ENCODE results near the gene OGFR.
"Not testable (repeated sequence)": the region's sequence is repeated elsewhere in the genome, so short reads cannot be mapped to it uniquely, and the experiment has no call there.

The OGFR gene

DNA sequence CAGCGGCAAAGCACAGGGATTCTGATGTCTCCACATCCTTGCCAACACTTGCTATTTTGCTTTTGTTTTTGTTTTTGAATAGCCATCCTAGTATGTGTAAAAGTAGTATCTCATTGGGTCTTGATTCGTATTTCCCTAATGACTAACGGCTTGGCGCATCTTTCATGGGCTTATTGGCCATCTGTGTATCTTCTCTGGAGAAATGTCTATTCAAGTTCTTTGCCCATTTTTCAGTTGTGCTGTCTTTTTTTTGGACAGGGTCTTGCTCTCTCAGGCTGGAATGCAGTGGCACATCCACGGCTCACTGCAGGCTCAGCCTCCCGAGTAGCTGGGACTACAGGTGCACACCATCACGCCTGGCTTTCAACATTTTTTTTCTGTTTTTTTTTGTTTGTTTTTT is 39.5 kb downstream of the OGFR start:
- DNase-seq = no peak

- DNase-seq = no peak
Measured at GRCh38 chr20:62845416-62846160, 41.0 kb downstream of the OGFR start.

- DNase-seq = no peak
Measured at GRCh38 chr20:62846166-62846890, 41.7 kb downstream of the OGFR start.

DNA sequence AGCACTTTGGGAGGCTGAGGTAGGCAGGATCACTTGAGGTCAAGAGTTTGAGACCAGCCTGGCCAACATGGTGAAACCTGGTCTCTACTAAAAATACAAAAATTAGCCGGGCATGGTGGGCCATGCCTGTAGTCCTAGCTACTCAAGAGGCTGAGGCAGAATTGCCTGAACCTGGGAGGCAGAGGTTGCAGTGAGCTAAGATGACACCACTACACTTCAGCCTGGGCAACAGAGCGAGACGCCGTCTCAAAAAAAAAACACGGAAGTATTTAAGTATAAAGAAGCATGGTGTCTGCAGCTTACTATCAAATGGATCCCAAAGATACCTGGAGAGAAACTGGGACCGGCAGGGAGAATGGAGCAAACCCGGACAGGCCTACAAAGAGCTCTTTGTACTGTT is 44.3 kb downstream of the OGFR start:
- DNase-seq = not testable (repeated sequence)

- DNase-seq = no peak
Measured at GRCh38 chr20:62849431-62849830, 44.8 kb downstream of the OGFR start.

DNA sequence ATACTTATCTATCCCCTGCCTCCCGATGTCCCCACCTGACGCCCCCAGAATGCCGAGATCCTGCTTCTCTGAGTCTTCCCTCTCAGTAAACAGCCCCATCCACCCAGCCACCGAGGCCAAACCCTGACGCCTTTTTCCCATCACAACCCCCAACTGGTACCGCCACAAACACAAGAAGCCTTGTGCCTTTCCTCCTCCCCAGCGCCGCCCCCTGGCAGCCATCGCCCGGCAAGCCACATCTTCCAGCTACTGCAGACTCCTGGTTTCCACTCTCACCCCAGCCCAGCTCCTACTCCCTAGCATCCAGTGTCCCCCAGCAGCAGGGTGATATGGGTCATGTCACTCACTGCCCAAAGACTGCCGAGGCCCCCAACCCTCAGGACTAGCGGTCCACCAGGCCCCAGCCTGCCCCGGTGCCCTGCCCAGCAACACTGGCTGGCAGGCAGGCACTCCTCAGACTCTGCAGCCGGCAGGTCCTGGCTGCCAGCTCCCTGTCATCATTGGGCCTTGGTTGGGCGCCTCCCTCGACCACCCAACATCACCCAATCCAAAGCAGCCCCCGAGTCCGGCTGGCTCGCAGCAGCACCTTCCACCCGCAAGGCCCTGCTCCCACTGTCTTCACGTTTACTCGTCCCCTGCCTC is 45.8 kb downstream of the OGFR start:
- no peak for DNase-seq

GRCh38 chr20:62852196-62852595 is 47.6 kb downstream of the OGFR start:
- no peak for DNase-seq

DNA sequence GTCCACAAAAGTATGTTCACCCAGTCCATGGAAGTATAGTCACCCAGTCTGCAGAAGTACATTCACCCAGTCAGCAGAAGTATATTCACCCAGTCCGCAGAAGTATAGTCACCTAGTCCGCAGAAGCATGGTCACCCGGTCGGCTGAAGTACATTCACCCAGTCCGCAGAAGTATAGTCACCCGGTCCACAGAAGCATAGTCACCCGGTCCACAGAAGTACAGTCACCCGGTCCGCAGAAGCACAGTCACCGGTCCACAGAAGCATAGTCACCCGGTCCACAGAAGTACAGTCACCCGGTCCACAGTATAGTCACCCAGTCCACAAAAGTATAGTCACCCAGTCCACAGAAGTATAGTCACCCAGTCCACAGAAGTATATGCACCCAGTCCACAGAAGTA is 48.2 kb downstream of the OGFR start:
- DNase-seq = no peak

DNA sequence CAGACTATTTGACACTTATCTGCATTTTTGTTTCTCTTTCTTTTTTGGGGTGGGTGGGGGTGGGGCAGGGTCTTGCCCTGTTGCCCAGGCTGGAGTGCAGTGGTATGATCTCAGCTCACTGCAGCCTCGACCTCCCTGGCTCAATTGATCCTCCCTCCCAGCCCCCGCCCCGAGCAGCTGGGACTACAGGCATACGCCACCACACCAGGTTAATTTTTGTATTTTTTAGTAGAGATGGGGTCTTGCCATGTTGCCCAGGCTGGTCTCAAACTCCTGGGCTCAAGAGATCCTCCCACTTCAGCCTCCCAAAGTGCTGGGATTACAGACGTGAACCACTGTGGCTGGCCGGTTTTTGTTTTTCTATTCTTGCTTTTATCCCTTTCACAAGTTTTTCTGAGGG is 48.7 kb downstream of the OGFR start:
- DNase-seq = not testable (repeated sequence)

GRCh38 chr20:62854121-62854520 is 49.5 kb downstream of the OGFR start:
- DNase-seq = no peak

GRCh38 chr20:62855120-62855519 is 50.5 kb downstream of the OGFR start:
- DNase-seq = no peak

DNA sequence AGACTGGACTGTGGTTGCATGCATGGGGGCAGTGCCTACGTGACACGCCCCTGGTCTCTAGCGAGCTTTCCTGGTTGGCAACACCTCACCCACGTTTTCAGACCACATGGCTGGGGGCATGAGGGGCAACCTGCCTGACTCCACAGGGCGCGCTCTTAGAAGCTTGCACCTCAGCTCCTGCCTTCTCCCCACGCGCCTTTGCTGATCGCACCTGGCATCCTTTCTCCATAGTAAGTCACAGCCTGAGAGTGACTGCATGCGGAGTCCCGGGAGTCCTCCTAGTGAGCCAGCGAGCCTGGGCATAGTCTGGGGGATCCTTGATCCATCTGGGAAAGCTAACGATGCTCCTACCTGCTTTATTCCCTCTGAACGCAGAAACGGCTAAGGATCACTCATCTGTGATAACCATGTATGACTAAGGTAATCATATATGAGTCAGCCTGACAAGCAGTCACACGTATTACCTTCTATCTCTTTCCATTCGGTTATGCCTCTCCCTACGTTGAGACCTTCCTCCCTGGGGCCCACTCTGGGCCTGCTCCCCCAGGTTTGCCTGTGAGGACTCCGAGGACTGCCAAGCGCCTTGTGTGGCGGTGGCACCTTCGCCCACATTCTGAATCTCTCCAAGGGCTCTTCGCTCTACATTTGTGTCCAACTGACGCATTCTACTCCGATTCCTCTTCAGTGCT is 52.4 kb downstream of the OGFR start:
- DNase-seq = no peak

DNA sequence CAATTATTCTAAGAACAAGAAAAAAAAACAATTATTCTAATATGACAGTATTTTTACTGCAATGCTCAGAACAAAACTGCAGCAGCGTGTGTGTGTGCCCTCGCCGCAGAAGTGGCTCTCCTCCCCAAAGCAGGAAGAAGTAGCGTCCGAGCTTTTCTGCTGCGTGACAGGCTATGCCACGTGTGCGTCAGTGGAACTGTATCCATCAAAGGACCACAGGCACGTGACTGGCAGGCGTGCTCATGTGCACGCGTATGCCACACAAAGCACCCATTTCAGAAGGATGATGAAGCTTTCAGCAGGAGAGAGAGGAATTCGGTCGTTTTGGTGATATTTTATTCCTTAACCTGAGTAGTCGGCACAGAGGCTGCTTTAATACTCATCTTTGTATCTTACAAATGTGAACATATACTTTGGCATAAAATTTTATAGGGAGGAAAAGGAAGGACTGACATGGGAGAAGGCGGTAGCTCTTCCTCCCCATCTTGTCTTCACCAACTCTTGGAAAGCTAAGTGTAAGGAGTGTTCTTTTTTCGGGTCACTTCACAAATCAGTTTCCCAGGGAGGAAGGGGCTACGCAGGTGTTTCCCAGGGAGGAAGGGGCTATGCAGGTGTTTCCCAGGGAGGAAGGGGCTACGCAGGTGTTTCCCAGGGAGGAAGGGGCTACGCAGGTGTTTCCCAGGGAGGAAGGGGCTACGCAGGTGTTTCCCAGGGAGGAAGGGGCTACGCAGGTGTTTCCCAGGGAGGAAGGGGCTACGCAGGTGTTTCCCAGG is 53.6 kb downstream of the OGFR start:
- DNase-seq = no peak

DNA sequence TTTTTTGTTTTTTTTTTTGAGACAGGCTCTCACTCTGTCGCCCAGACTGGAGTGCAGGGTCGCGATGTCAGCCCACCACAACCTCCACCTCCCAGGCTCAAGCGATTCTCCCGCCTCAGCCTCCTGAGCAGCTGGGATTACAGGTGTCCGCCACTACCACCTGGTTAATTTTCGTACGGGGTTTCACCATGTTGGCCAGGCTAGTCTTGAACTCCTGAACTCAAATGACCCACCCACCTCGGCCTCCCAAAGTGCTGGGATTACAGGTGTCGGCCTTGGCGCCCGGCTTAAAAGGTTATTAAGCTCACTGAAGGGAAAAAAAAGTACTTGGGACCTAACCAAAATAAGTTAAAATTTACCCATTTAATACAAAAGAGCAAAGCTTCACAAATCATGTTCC is 55.1 kb downstream of the OGFR start:
- DNase-seq = no peak

DNA sequence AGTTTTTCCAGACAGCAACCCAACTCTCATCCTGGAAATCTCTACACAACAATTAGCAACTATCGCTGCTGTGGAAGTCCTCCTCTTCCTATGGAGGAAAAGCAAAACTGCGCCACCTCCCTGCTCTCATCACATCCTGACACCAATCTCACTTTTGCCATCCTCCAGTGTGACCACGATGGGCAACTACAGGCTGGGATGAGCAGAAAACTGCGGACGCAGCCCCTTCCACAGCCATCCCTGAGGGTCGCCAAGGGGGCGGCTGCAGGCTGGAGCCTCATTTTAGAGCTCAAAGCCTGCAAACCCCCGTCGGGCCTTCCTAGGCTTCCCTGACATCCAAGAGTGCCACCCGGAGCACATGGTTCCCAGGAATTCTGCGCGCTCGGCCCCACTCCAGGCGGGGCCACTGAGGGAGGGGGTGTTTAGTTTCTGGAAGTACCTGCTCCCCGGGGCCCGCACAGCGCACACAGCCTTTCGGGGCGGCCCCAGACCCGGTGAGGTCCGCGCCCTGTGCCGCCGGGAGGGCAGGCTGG is 55.8 kb downstream of the OGFR start:
- DNase-seq = no peak

DNA sequence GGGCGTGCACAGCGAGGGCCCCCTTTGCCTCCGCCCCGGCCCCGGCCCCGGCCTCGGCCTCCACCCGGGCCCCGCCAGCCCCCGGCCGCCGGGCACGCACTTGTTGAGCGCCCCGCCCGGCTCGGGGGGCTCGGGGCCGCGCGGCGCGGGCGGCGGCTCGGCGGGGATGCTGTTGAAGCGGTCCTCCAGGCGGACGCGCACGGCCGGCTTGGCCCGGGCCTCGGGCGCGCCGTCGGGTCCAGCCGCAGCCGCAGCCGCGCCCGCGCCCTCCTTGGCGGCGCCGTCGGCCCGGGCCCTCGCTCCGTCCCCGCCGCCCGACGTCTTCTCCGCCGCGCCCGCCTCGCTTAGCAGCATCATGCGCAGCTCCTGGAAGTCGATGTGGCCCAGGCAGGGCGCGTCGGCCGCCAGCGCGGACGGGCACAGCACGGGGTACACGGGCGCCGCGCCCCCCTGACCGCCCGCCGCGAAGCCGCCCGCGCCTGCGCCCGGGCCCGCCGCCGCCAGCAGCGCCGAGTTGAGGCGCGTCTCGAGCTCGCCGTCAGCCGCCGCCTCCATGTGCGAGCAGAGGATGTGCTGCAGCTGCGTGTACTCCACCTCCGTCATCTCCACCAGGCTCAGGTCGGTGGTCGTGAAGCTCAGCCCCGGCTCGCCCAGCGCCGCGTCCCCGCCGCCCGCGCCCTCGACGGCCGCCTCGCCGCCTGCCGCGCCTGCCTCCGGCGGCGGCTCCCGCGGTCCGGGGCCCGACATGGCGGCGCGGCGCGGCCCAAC is 56.5 kb downstream of the OGFR start:
- DNase-seq = peak; percentile 9

- peak; percentile 74 for DNase-seq
Measured at GRCh38 chr20:62861726-62862336, 57.2 kb downstream of the OGFR start, which contains the start of gene TCFL5. Gene TCFL5 (minus strand): TSS chr20:62861822. CDS start chr20:62861670, 152 bp downstream.
